Measurements from ENCODE around the gene NECAB3. TPM values are rescaled to one million over a fixed set of nuclear protein-coding genes. Genes with fewer than 3 reads are reported as not detected.
A peak's percentile ranks its signal among the peaks of the same experiment; 100 is the strongest.

Gene NECAB3
- total and polyA plus RNA-seq, 2 of the 13 experiments (the other 11 are each of a cell fraction or from before 2014, with no cell fraction given): 61.5 to 65.5 TPM

DNA sequence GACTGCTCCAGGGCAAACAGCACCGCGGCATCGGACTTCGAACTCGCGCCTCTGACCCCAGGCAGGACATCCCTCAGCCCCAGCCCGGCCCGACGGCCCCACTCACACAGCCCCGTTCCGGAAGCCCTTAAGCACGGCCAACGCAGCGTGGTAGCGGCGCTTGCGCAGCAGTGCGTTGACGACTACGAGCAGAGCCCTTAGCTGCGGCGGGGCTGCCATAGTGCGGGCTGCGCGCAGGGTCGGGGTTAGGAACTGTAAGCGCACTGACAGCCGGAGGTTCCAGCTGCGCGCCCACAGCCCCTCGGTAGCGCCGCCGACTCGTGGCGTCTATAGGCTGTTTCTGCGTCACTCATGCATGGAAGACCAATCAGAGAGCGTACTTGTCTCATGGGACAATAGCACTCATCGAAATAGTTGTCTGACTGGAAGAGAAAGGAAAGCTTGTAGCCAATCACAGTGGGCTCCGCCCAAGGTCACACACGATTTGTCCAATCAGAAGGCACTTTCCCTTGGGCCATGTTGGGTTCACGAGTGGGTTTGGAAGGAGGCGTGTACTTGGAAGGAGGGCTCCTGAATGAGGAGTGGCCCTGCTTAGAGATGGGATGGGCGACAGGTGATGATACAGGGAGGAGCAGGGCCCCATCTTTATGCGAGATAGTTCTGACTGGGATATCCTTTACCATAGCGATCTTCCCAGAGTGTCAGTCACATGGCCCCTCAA lies 45.9 kb upstream of the NECAB3 start, which contains the start of gene PXMP4 (continued):
- no peak for TF ChIP-seq SAP130 (CRISPR knock-in tag; IDR thresholded peaks at IDR 0.05; ENCODE audit: low read depth)
- no peak for TF ChIP-seq SMAD3 (CRISPR knock-in tag; IDR thresholded peaks at IDR 0.05)
- no peak for TF ChIP-seq ZNF207 (IDR thresholded peaks at IDR 0.05; ENCODE audit: borderline replicate concordance)
- TF ChIP-seq ZNF841 (CRISPR knock-in tag; IDR thresholded peaks at IDR 0.05; ENCODE audit: borderline replicate concordance): no peak
- no peak for TF ChIP-seq ZSCAN20 (CRISPR knock-in tag; IDR thresholded peaks at IDR 0.05; ENCODE audit: borderline replicate concordance)
- no peak for TF ChIP-seq JUND (CRISPR knock-in tag; IDR thresholded peaks at IDR 0.05)
- TF ChIP-seq ZNF792 (CRISPR knock-in tag; IDR thresholded peaks at IDR 0.05): no peak
- TF ChIP-seq FOXC1 (CRISPR knock-in tag; IDR thresholded peaks at IDR 0.05; ENCODE audit: borderline replicate concordance): no peak
- no peak for TF ChIP-seq ZNF781 (CRISPR knock-in tag; IDR thresholded peaks at IDR 0.05; ENCODE audit: borderline replicate concordance, not compliant biosample characterization)
- TF ChIP-seq HMGA1 (CRISPR knock-in tag; conservative IDR thresholded peaks at IDR 0.05): no peak
- TF ChIP-seq MIER3 (CRISPR knock-in tag; IDR thresholded peaks at IDR 0.05; ENCODE audit: borderline replicate concordance): no peak
- peak; percentile 87 for TF ChIP-seq ZBTB38 (CRISPR knock-in tag; IDR thresholded peaks at IDR 0.05)
- peak; percentile 79 for TF ChIP-seq HNF4A (CRISPR knock-in tag; IDR thresholded peaks at IDR 0.05)
- TF ChIP-seq, protein P1, sequence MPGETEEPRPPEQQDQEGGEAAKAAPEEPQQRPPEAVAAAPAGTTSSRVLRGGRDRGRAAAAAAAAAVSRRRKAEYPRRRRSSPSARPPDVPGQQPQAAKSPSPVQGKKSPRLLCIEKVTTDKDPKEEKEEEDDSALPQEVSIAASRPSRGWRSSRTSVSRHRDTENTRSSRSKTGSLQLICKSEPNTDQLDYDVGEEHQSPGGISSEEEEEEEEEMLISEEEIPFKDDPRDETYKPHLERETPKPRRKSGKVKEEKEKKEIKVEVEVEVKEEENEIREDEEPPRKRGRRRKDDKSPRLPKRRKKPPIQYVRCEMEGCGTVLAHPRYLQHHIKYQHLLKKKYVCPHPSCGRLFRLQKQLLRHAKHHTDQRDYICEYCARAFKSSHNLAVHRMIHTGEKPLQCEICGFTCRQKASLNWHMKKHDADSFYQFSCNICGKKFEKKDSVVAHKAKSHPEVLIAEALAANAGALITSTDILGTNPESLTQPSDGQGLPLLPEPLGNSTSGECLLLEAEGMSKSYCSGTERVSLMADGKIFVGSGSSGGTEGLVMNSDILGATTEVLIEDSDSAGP (CRISPR knock-in tag; IDR thresholded peaks at IDR 0.05; ENCODE audit: borderline replicate concordance): peak; percentile 57; the same call in 1 of the 2 replicates
- TF ChIP-seq BRCA1 (CRISPR knock-in tag; IDR thresholded peaks at IDR 0.05): no peak
- TF ChIP-seq, protein P2, sequence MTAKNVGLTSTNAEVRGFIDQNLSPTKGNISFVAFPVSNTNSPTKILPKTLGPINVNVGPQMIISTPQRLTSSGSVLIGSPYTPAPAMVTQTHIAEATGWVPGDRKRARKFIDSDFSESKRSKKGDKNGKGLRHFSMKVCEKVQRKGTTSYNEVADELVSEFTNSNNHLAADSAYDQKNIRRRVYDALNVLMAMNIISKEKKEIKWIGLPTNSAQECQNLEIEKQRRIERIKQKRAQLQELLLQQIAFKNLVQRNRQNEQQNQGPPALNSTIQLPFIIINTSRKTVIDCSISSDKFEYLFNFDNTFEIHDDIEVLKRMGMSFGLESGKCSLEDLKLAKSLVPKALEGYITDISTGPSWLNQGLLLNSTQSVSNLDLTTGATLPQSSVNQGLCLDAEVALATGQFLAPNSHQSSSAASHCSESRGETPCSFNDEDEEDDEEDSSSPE (CRISPR knock-in tag; IDR thresholded peaks at IDR 0.05): no peak
- TF ChIP-seq, protein P3, sequence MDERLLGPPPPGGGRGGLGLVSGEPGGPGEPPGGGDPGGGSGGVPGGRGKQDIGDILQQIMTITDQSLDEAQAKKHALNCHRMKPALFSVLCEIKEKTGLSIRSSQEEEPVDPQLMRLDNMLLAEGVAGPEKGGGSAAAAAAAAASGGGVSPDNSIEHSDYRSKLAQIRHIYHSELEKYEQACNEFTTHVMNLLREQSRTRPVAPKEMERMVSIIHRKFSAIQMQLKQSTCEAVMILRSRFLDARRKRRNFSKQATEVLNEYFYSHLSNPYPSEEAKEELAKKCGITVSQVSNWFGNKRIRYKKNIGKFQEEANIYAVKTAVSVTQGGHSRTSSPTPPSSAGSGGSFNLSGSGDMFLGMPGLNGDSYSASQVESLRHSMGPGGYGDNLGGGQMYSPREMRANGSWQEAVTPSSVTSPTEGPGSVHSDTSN (CRISPR knock-in tag; IDR thresholded peaks at IDR 0.05): peak; percentile 61; the same call in 1 of the 2 replicates
- no peak for TF ChIP-seq ZNF878 (CRISPR knock-in tag; IDR thresholded peaks at IDR 0.05)
- TF ChIP-seq TAF1 (CRISPR knock-in tag; IDR thresholded peaks at IDR 0.05): no peak
- peak; percentile 46; the same call in 1 of the 2 replicates for TF ChIP-seq MTA1 (CRISPR knock-in tag; IDR thresholded peaks at IDR 0.05; ENCODE audit: borderline replicate concordance)
- TF ChIP-seq, protein P4, sequence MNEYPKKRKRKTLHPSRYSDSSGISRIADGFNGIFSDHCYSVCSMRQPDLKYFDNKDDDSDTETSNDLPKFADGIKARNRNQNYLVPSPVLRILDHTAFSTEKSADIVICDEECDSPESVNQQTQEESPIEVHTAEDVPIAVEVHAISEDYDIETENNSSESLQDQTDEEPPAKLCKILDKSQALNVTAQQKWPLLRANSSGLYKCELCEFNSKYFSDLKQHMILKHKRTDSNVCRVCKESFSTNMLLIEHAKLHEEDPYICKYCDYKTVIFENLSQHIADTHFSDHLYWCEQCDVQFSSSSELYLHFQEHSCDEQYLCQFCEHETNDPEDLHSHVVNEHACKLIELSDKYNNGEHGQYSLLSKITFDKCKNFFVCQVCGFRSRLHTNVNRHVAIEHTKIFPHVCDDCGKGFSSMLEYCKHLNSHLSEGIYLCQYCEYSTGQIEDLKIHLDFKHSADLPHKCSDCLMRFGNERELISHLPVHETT (CRISPR knock-in tag; conservative IDR thresholded peaks at IDR 0.05): no peak
- TF ChIP-seq ZNF616 (CRISPR knock-in tag; IDR thresholded peaks at IDR 0.05; ENCODE audit: low read depth): no peak
- no peak for TF ChIP-seq ETV6 (CRISPR knock-in tag; conservative IDR thresholded peaks at IDR 0.05)
- TF ChIP-seq KAT2B (IDR thresholded peaks at IDR 0.05; ENCODE audit: borderline replicate concordance, low read depth, low read length): no peak
- TF ChIP-seq ZFP82 (CRISPR knock-in tag; IDR thresholded peaks at IDR 0.05; ENCODE audit: borderline replicate concordance): no peak
- TF ChIP-seq SMAD1 (CRISPR knock-in tag; IDR thresholded peaks at IDR 0.05; ENCODE audit: borderline replicate concordance, low read depth): no peak
- no peak for TF ChIP-seq PTBP1 (IDR thresholded peaks at IDR 0.05; ENCODE audit: low read depth, low read length, poor library complexity, severe bottlenecking)
